ENCODE data around the gene MORN1. TPM values are rescaled to one million over a fixed set of nuclear protein-coding genes. Genes with fewer than 3 reads are reported as not detected.

Gene MORN1
- total RNA-seq, 1 donor: 13.4 TPM

- Histone ChIP-seq H3K9me3 (ENCODE audit: low read depth, low read length) (no peaks in the 10 kb centered on the region), H3K27ac (ENCODE audit: low read depth, low read length) (no peak overlapping the region), H3K79me2 (ENCODE audit: insufficient read depth, low read length) (peaks cover 14% of the 10 kb centered on the region), H3K4me3 (ENCODE audit: insufficient read depth, low read length) (no peak overlapping the region), H3K36me3 (ENCODE audit: insufficient read depth, low read length) (peaks cover 37% of the 10 kb centered on the region), H3K4me2 (ENCODE audit: insufficient read depth, low read length) (no peak overlapping the region), H3K27me3 (ENCODE audit: insufficient read depth, low read length) (no peaks in the 10 kb centered on the region), H2AFZ (ENCODE audit: low read length) (no peak overlapping the region), H3K4me1 (ENCODE audit: insufficient read depth, low read length) (peaks cover 18% of the 10 kb centered on the region), H4K20me1 (ENCODE audit: insufficient read depth, low read length) (peaks cover 5% of the 10 kb centered on the region)
- no peak for TF ChIP-seq CTCF (IDR thresholded peaks at IDR 0.05; ENCODE audit: extremely low read depth, low read depth, low read length)
- peak; percentile 82 for DNase-seq (ENCODE audit: insufficient read length, low spot score, missing footprints)
These were observed 17.5 kb upstream of the MORN1 start for GRCh38 chr1:2408859-2409276.

- no peak for DNase-seq (ENCODE audit: insufficient read length, low spot score, missing footprints)
- Histone ChIP-seq H3K9me3 (ENCODE audit: low read depth, low read length) (no peaks in the 10 kb centered on the region), H3K36me3 (ENCODE audit: insufficient read depth, low read length) (peaks cover 41% of the 10 kb centered on the region), H4K20me1 (ENCODE audit: insufficient read depth, low read length) (peaks cover 5% of the 10 kb centered on the region), H3K4me3 (ENCODE audit: insufficient read depth, low read length) (no peak overlapping the region), H2AFZ (ENCODE audit: low read length) (no peak overlapping the region), H3K27ac (ENCODE audit: low read depth, low read length) (no peak overlapping the region), H3K4me2 (ENCODE audit: insufficient read depth, low read length) (no peak overlapping the region), H3K27me3 (ENCODE audit: insufficient read depth, low read length) (no peaks in the 10 kb centered on the region), H3K79me2 (ENCODE audit: insufficient read depth, low read length) (peaks cover 16% of the 10 kb centered on the region), H3K4me1 (ENCODE audit: insufficient read depth, low read length) (peaks cover 17% of the 10 kb centered on the region)
- TF ChIP-seq CTCF (IDR thresholded peaks at IDR 0.05; ENCODE audit: extremely low read depth, low read depth, low read length): no peak
These were observed 17.1 kb upstream of the MORN1 start for GRCh38 chr1:2408456-2408855.

- Histone ChIP-seq H3K27ac (ENCODE audit: low read depth, low read length) (no peak overlapping the region), H3K36me3 (ENCODE audit: insufficient read depth, low read length) (peaks cover 46% of the 10 kb centered on the region), H3K27me3 (ENCODE audit: insufficient read depth, low read length) (no peaks in the 10 kb centered on the region), H2AFZ (ENCODE audit: low read length) (no peak overlapping the region), H3K4me2 (ENCODE audit: insufficient read depth, low read length) (no peak overlapping the region), H3K4me3 (ENCODE audit: insufficient read depth, low read length) (no peak overlapping the region), H4K20me1 (ENCODE audit: insufficient read depth, low read length) (peaks cover 5% of the 10 kb centered on the region), H3K79me2 (ENCODE audit: insufficient read depth, low read length) (peaks cover 19% of the 10 kb centered on the region), H3K9me3 (ENCODE audit: low read depth, low read length) (no peaks in the 10 kb centered on the region), H3K4me1 (ENCODE audit: insufficient read depth, low read length) (peaks cover 12% of the 10 kb centered on the region)
- no peak for TF ChIP-seq CTCF (IDR thresholded peaks at IDR 0.05; ENCODE audit: extremely low read depth, low read depth, low read length)
- DNase-seq (ENCODE audit: insufficient read length, low spot score, missing footprints): no peak
These were observed 16.6 kb upstream of the MORN1 start for GRCh38 chr1:2407991-2408275.

GRCh38 chr1:2407166-2407990 lies 16.0 kb upstream of the MORN1 start:
- Histone ChIP-seq H2AFZ (ENCODE audit: low read length) (no peak overlapping the region), H3K4me3 (ENCODE audit: insufficient read depth, low read length) (no peak overlapping the region), H3K4me1 (ENCODE audit: insufficient read depth, low read length) (peaks cover 12% of the 10 kb centered on the region), H3K9me3 (ENCODE audit: low read depth, low read length) (no peaks in the 10 kb centered on the region), H4K20me1 (ENCODE audit: insufficient read depth, low read length) (peaks cover 8% of the 10 kb centered on the region), H3K79me2 (ENCODE audit: insufficient read depth, low read length) (peaks cover 25% of the 10 kb centered on the region), H3K27me3 (ENCODE audit: insufficient read depth, low read length) (no peaks in the 10 kb centered on the region), H3K36me3 (ENCODE audit: insufficient read depth, low read length) (peaks cover 51% of the 10 kb centered on the region), H3K27ac (ENCODE audit: low read depth, low read length) (no peak overlapping the region), H3K4me2 (ENCODE audit: insufficient read depth, low read length) (no peak overlapping the region)
- no peak for TF ChIP-seq CTCF (IDR thresholded peaks at IDR 0.05; ENCODE audit: extremely low read depth, low read depth, low read length)
- DNase-seq (ENCODE audit: insufficient read length, low spot score, missing footprints): peak; percentile 82
